OCI-LY3 (cell line): ENCODE measurements around the gene CSNK1G2.

Experiments used
- H2AFZ ChIP-seq: fragments of 200-600, 300-600 bp; shearing (Covaris generic); 2 replicates; pipeline ENCODE4 v1.6.0; 2014; ENCODE audit warnings: antibody characterized with exemption, low read depth, low read length
- H3K27ac ChIP-seq: fragments of 200-600, 300-600 bp; sonication (generic); 2 replicates; pipeline ENCODE4 v1.5.1; 2014; ENCODE audit warnings: mild to moderate bottlenecking, low read length, moderate library complexity, mixed read lengths
- H3K27me3 ChIP-seq: fragments of 200-600, 300-600 bp; sonication (generic); 2 replicates; pipeline ENCODE4 v1.6.1; 2014; ENCODE audit warnings: low read depth, low read length, mixed read lengths
- H3K36me3 ChIP-seq: fragments of 200-600, 300-600 bp; sonication (generic); replicated peaks from 2 replicates; pipeline ENCODE3; 2014; ENCODE audit warnings: low read depth, low read length, mixed read lengths
- H3K4me1 ChIP-seq: fragments of 300-600, 200-600 bp; sonication (generic); 2 replicates; pipeline ENCODE4 v1.6.1; 2014; ENCODE audit warnings: low read length, mixed read lengths
- H3K4me2 ChIP-seq: fragments of 200-600, 300-600 bp; sonication (generic); 2 replicates; pipeline ENCODE4 v1.6.1; 2014; ENCODE audit warnings: low read length, mixed read lengths
- H3K4me3 ChIP-seq: fragments of 300-600, 200-600 bp; sonication (generic); 2 replicates; pipeline ENCODE4 v1.5.1; 2014; ENCODE audit warnings: antibody characterized with exemption, mild to moderate bottlenecking, low read length, moderate library complexity
- H3K79me2 ChIP-seq: fragments of 300-600, 200-600 bp; shearing (Covaris generic); 2 replicates; pipeline ENCODE4 v1.6.1; 2014; ENCODE audit warnings: mild to moderate bottlenecking, low read length, mixed read lengths
- H3K9ac ChIP-seq: fragments of 300-600, 200-600 bp; shearing (Covaris generic); 2 replicates; pipeline ENCODE4 v1.6.0; 2014; ENCODE audit warnings: mild to moderate bottlenecking, low read length, moderate library complexity
- H3K9me3 ChIP-seq: fragments of 200-600, 300-600 bp; shearing (Covaris generic); 2 replicates; pipeline ENCODE4 v1.6.1; 2014; ENCODE audit warnings: low read length, mixed read lengths; ENCODE audit not compliant: insufficient read depth
- H4K20me1 ChIP-seq: fragments of 200-600, 300-600 bp; sonication (generic); 2 replicates; pipeline ENCODE4 v1.6.1; 2016; ENCODE audit warnings: low read length, mixed read lengths; ENCODE audit not compliant: insufficient read depth
- CTCF ChIP-seq: fragments of 200-600, 300-600 bp; sonication (generic); IDR thresholded peaks from 2 replicates; pipeline ENCODE4 v1.5.1; 2014; ENCODE audit warnings: antibody characterized with exemption, low read length, low read depth
- EZH2phosphoT487 ChIP-seq: fragments of 200-600 bp; shearing (Covaris generic); IDR thresholded peaks from 2 replicates; pipeline ENCODE4 v1.6.1; 2018; ENCODE audit warnings: antibody characterized with exemption, mixed run types, low read depth

Gene CSNK1G2

GRCh38 chr19:1956122-1956494 is 15.1 kb downstream of the CSNK1G2 start:
- TF ChIP-seq CTCF (no peak), EZH2phosphoT487 (no peak)
- H2AFZ ChIP-seq, result no peak overlapping the region
- H3K79me2 ChIP-seq, result peaks cover 94% of the 10 kb centered on the region
- no peak overlapping the region for H3K27ac ChIP-seq
- peaks cover 89% of the 10 kb centered on the region for H4K20me1 ChIP-seq
- H3K9ac ChIP-seq, result no peak overlapping the region
- H3K9me3 ChIP-seq, result no peaks in the 10 kb centered on the region
- peaks cover 20% of the 10 kb centered on the region for H3K36me3 ChIP-seq
- H3K27me3 ChIP-seq, result no peaks in the 10 kb centered on the region
- no peak overlapping the region for H3K4me2 ChIP-seq
- H3K4me1 ChIP-seq, result no peaks in the 10 kb centered on the region
- no peak overlapping the region for H3K4me3 ChIP-seq

GRCh38 chr19:1956868-1957492 is 16.0 kb downstream of the CSNK1G2 start:
- Histone ChIP-seq H3K4me1 (no peaks in the 10 kb centered on the region), H3K4me2 (no peak overlapping the region), H3K27me3 (no peaks in the 10 kb centered on the region), H3K4me3 (no peak overlapping the region), H4K20me1 (peaks cover 93% of the 10 kb centered on the region), H3K36me3 (peaks cover 20% of the 10 kb centered on the region), H3K27ac (no peak overlapping the region), H3K9me3 (no peaks in the 10 kb centered on the region), H3K79me2 (peaks cover 94% of the 10 kb centered on the region), H3K9ac (no peak overlapping the region), H2AFZ (no peak overlapping the region)
- TF ChIP-seq CTCF, result no peak

DNA sequence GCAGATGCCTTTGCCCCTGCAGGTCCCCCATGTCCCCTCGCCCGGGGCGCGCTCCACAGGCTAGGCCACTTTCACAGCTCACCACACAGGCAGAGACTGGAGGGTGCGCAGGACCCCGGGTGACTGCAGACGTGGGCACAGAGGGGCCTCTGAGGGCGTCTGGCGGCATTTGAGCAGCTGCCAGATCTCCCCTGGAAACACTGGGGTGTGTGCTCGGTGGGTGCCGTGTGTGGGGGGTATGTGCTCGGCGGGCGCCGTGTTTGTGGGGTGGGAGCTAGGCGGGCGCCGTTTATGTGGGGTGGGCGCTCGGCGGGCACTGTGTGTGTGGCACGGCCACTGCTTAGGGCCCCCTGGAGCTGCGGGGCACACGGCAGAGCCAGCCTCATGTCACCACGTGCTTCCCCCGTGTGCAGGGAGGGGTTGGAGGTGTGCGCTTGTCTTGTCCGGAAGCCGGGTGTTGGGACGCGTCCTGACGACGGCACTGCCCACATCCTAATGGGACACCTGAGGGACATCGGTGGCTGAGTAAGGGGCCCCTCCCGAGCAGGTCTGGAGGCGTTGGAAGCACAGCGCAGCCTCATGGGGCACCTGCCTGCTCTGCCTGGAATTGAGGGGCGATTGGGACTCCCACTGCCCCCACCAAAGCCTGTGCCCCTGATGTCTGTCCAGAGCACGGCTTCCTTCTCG is 16.7 kb downstream of the CSNK1G2 start:
- H3K36me3 ChIP-seq, result peaks cover 18% of the 10 kb centered on the region
- H3K27me3 ChIP-seq, result no peaks in the 10 kb centered on the region
- no peak overlapping the region for H3K27ac ChIP-seq
- no peak overlapping the region for H2AFZ ChIP-seq
- no peak overlapping the region for H3K9ac ChIP-seq
- H4K20me1 ChIP-seq, result peaks cover 93% of the 10 kb centered on the region
- no peak overlapping the region for H3K4me3 ChIP-seq
- no peaks in the 10 kb centered on the region for H3K9me3 ChIP-seq
- no peak for TF ChIP-seq CTCF
- TF ChIP-seq EZH2phosphoT487, result no peak
- no peak overlapping the region for H3K4me2 ChIP-seq
- peaks cover 94% of the 10 kb centered on the region for H3K79me2 ChIP-seq
- no peaks in the 10 kb centered on the region for H3K4me1 ChIP-seq

DNA sequence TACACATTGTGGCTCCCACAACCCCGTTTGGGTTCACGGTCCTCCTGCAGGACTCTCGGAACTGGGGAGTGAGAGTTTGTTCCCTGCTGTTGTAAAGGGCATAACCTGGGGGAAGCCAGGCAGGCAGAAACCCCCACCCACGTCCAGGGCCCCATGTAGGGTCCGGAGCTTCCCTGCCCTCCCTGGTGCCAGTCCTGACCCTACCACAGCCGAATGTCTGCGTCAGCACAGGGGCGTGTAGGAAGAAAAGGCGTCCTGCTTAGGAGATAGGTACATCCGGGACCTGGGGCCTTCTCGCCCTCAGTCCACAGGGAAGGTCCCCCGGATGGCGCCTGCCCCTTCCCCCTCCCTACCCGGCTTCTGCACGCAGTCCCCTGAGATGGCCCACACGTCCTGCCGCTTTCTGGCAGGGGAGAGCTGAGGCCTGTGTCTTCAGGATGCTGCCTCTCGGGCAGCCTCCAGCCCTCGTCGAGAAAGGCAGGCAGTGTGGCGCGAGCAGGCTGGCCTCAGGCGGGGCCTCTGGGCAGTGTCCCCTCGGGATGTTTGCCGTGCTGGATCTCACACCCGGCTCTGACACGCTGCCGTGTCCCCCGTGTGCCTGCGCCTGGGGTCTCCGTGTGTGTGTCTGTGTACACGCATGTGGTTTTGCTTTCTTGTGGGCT is 19.1 kb downstream of the CSNK1G2 start:
- Histone ChIP-seq H3K4me3 (no peak overlapping the region), H3K79me2 (peaks cover 78% of the 10 kb centered on the region), H3K4me2 (no peak overlapping the region), H3K9me3 (no peaks in the 10 kb centered on the region), H2AFZ (no peak overlapping the region), H4K20me1 (peaks cover 82% of the 10 kb centered on the region), H3K4me1 (no peaks in the 10 kb centered on the region), H3K27ac (no peak overlapping the region), H3K9ac (no peak overlapping the region), H3K36me3 (peaks cover 13% of the 10 kb centered on the region), H3K27me3 (no peaks in the 10 kb centered on the region)
- no peak for TF ChIP-seq CTCF
- TF ChIP-seq EZH2phosphoT487, result no peak
